Keratinocyte (primary cell): Measurements from ENCODE around the gene RUFY3. TPM values are rescaled to one million over a fixed set of nuclear protein-coding genes. Genes with fewer than 3 reads are reported as not detected.

Source experiments
- DNase-seq: peaks from one replicate; pipeline ENCODE4 v3.0.0-alpha.2; 2011; ENCODE audit warnings: low read depth, missing footprints, low spot score
- FAIRE-seq: peaks from 2 replicates; lab custom pipeline; 2011; peaks lifted over from hg19 to GRCh38; lab: Jason Lieb, UNC
- H2AFZ ChIP-seq: 2 replicates; pipeline ENCODE4 v1.6.0; 2012; ENCODE audit warnings: low read length, control low read depth, inconsistent platforms; ENCODE audit not compliant: control insufficient read depth
- H3K27ac ChIP-seq: 2 replicates; pipeline ENCODE4 v1.5.1; 2011; ENCODE audit warnings: low read length; ENCODE audit not compliant: control insufficient read depth, insufficient read depth
- H3K27me3 ChIP-seq: 3 replicates; pipeline ENCODE4 v1.6.0; 2011; ENCODE audit warnings: low read length; ENCODE audit not compliant: control insufficient read depth, insufficient read depth; ENCODE audit errors: extremely low read depth
- H3K36me3 ChIP-seq, 2 experiments: 2 replicates in 1 of 2; 3 replicates in 1 of 2; pipeline ENCODE4 v1.5.1; 2011; ENCODE audit warnings: low read length in 2 of 2, mild to moderate bottlenecking in 1 of 2; ENCODE audit not compliant: control insufficient read depth in 2 of 2, insufficient read depth in 2 of 2; ENCODE audit errors: extremely low read depth in 1 of 2
- H3K4me1 ChIP-seq: 3 replicates; pipeline ENCODE4 v1.5.1; 2011; ENCODE audit warnings: low read length; ENCODE audit not compliant: control insufficient read depth, insufficient read depth; ENCODE audit errors: extremely low read depth
- H3K4me2 ChIP-seq: 3 replicates; pipeline ENCODE4 v1.6.0; 2011; ENCODE audit warnings: low read depth, low read length; ENCODE audit not compliant: control insufficient read depth, insufficient read depth; ENCODE audit errors: extremely low read depth
- H3K4me3 ChIP-seq, 3 experiments: fragments of 200-600 bp in 1 of 3; sonication (generic) in 1 of 3; 2 replicates in 2 of 3; 3 replicates in 1 of 3; pipeline ENCODE4 v1.5.1; 2011 to 2016; ENCODE audit warnings: low read length in 3 of 3, mild to moderate bottlenecking in 3 of 3, control low read depth in 2 of 3, inconsistent platforms in 1 of 3, low read depth in 1 of 3, mixed read lengths in 1 of 3, mixed run types in 1 of 3, moderate library complexity in 1 of 3; ENCODE audit not compliant: control insufficient read depth in 2 of 3, insufficient read depth in 2 of 3; ENCODE audit errors: extremely low read depth in 1 of 3
- H3K79me2 ChIP-seq: 2 replicates; pipeline ENCODE4 v1.6.0; 2012; ENCODE audit warnings: low read length; ENCODE audit not compliant: control insufficient read depth, insufficient read depth
- H3K9ac ChIP-seq: 3 replicates; pipeline ENCODE4 v1.6.0; 2011; ENCODE audit warnings: low read length; ENCODE audit not compliant: control insufficient read depth, insufficient read depth; ENCODE audit errors: extremely low read depth
- H3K9me1 ChIP-seq: 3 replicates; pipeline ENCODE4 v1.6.0; 2011; ENCODE audit warnings: low read length; ENCODE audit not compliant: control insufficient read depth, insufficient read depth; ENCODE audit errors: extremely low read depth
- H3K9me3 ChIP-seq: 2 replicates; pipeline ENCODE4 v1.5.1; 2012; ENCODE audit warnings: low read depth, low read length; ENCODE audit not compliant: control insufficient read depth
- H4K20me1 ChIP-seq: 3 replicates; pipeline ENCODE4 v1.6.0; 2011; ENCODE audit warnings: low read length; ENCODE audit not compliant: control insufficient read depth, insufficient read depth; ENCODE audit errors: extremely low read depth
- EZH2 ChIP-seq: IDR thresholded peaks from one replicate; pipeline ENCODE4 v1.6.1; 2012; ENCODE audit warnings: inconsistent platforms, mild to moderate bottlenecking, low read length, moderate library complexity
- dilution Hi-C: fragments of 300-500 bp; cut with MboI; formaldehyde crosslinking; loops from one replicate; pipeline ENCODE4 v1.7.0; 2020; ENCODE audit warnings: low sequenced_read_pairs; ENCODE audit not compliant: extremely low pct_ligation_motif_present
- polyA plus RNA-seq, 5 experiments: library from polyadenylated mRNA; depleted of rRNA in 3 of 5; stranded (reverse) in 3 of 5; stranded (forward) in 1 of 5; unstranded in 1 of 5; fragments of >200 nt; gene quantifications; 1 replicate in 1 of 5; 2 replicates in 3 of 5; 3 replicates in 1 of 5; pipeline versions ENCODE4 v1.2.1 to v1.2.3, GENCODE V29; 2011 to 2012; ENCODE audit warnings: missing spikeins in 2 of 5, low read depth in 1 of 5, low replicate concordance in 1 of 5
- TF ChIP-seq, protein P1 (sequence below), 3 experiments: IDR thresholded peaks in 1 of 3; conservative IDR thresholded peaks in 1 of 3; optimal IDR thresholded peaks in 1 of 3; 2 replicates in 2 of 3; 3 replicates in 1 of 3; pipeline versions ENCODE3 to v1.5.1; 2011; ENCODE audit warnings: low read length in 3 of 3, mild to moderate bottlenecking in 3 of 3, moderate library complexity in 2 of 3, control low read depth in 1 of 3, inconsistent platforms in 1 of 3; ENCODE audit not compliant: insufficient read depth in 2 of 3; ENCODE audit errors: extremely low read depth in 1 of 3

Gene RUFY3
- polyA plus RNA-seq, 1 donor (not counting 4 experiments of a cell fraction or from before 2014, with no cell fraction given): 18.9 TPM

DNA sequence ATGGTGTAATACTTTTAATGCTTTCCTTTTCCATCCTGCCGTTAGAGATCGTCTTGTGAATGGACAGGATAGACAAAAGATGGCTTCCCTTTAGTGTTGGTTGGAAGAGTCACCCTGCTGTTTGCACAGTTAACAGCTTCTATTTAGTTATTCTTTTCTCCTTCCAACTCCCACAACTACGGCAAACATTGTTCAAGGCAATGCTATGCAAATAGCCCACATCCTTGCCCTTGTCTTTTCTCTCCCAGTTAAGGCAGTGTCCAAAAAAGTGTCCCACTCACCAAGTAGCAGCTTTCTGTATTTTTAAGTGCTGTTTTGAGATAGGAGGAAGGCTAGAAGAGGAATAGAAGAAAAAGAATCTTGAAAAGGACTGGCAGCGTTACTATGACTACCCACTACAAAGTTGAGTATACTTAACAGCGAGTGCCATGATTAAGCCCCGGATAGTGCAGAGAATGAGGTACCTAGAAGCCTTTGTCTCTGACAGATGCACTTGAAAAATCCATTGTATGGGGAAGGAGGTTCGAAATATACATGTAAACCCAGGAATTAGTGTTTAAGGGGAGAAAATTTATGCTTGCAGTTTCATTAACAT is 12.1 kb upstream of the RUFY3 start:
- H3K36me3 ChIP-seq: no peaks in the 10 kb centered on the region
- FAIRE-seq (no peak), DNase-seq (no peak)
- H3K4me2 ChIP-seq: no peak overlapping the region
- no peaks in the 10 kb centered on the region for H3K27me3 ChIP-seq
- H3K4me1 ChIP-seq: peaks cover 20% of the 10 kb centered on the region
- no peaks in the 10 kb centered on the region for H3K9me1 ChIP-seq
- no peak overlapping the region for H3K4me3 ChIP-seq
- no peak overlapping the region for H2AFZ ChIP-seq
- dilution Hi-C loops: no loop called here
- no peak overlapping the region for H3K27ac ChIP-seq
- H3K79me2 ChIP-seq: peaks cover 51% of the 10 kb centered on the region
- TF ChIP-seq, protein P1, sequence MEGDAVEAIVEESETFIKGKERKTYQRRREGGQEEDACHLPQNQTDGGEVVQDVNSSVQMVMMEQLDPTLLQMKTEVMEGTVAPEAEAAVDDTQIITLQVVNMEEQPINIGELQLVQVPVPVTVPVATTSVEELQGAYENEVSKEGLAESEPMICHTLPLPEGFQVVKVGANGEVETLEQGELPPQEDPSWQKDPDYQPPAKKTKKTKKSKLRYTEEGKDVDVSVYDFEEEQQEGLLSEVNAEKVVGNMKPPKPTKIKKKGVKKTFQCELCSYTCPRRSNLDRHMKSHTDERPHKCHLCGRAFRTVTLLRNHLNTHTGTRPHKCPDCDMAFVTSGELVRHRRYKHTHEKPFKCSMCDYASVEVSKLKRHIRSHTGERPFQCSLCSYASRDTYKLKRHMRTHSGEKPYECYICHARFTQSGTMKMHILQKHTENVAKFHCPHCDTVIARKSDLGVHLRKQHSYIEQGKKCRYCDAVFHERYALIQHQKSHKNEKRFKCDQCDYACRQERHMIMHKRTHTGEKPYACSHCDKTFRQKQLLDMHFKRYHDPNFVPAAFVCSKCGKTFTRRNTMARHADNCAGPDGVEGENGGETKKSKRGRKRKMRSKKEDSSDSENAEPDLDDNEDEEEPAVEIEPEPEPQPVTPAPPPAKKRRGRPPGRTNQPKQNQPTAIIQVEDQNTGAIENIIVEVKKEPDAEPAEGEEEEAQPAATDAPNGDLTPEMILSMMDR (optimal IDR thresholded peaks at IDR 0.05 in 1 of 3, IDR thresholded peaks at IDR 0.05 in 1 of 3, conservative IDR thresholded peaks at IDR 0.05 in 1 of 3; ENCODE audit: extremely low read depth in 1 of 3, insufficient read depth in 2 of 3, low read length in 3 of 3): no peak
- no peak for TF ChIP-seq EZH2
- no peaks in the 10 kb centered on the region for H3K9me3 ChIP-seq
- H4K20me1 ChIP-seq: no peaks in the 10 kb centered on the region
- H3K9ac ChIP-seq: no peak overlapping the region

DNA sequence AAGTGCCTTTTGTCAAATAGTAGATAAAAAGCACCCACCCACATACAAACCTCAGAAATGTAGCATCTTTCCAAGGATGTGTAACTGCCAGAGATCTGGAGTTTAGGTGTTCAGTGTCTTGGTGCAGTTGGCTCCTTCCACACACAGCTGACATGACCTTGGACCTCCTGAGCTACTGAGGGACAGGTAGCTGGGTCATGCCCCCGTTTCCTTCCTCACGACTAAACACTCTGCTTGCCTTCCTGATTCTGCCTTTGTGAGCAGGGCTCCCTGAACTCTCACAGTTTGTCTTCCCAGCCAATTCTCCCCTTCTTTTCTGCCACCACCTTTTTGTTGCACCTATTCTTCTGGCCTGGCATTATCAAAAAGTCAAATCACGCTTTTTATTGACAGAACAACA is 10.2 kb upstream of the RUFY3 start:
- Histone ChIP-seq H3K9me1 (no peaks in the 10 kb centered on the region), H3K27ac (no peak overlapping the region), H4K20me1 (no peaks in the 10 kb centered on the region), H3K4me2 (no peak overlapping the region), H3K79me2 (peaks cover 50% of the 10 kb centered on the region), H3K4me3 (no peak overlapping the region), H3K4me1 (peaks cover 16% of the 10 kb centered on the region), H3K36me3 (no peaks in the 10 kb centered on the region), H3K9me3 (no peaks in the 10 kb centered on the region), H3K27me3 (no peaks in the 10 kb centered on the region), H2AFZ (no peak overlapping the region), H3K9ac (no peak overlapping the region)
- TF ChIP-seq, protein P1 (optimal IDR thresholded peaks at IDR 0.05 in 1 of 3, IDR thresholded peaks at IDR 0.05 in 1 of 3, conservative IDR thresholded peaks at IDR 0.05 in 1 of 3; ENCODE audit: extremely low read depth in 1 of 3, insufficient read depth in 2 of 3, low read length in 3 of 3): no peak
- TF ChIP-seq EZH2: no peak
- no peak for FAIRE-seq
- dilution Hi-C loops: no loop called here
- DNase-seq: no peak
